ENCODE results near the gene SSH2. TPM values are rescaled to one million over a fixed set of nuclear protein-coding genes. Genes with fewer than 3 reads are reported as not detected.
A peak's percentile ranks its signal among the peaks of the same experiment; 100 is the strongest.

SSH2 gene
- total RNA-seq, 2 experiments from 2014 or later = 37.5 to 43.5 TPM

DNA sequence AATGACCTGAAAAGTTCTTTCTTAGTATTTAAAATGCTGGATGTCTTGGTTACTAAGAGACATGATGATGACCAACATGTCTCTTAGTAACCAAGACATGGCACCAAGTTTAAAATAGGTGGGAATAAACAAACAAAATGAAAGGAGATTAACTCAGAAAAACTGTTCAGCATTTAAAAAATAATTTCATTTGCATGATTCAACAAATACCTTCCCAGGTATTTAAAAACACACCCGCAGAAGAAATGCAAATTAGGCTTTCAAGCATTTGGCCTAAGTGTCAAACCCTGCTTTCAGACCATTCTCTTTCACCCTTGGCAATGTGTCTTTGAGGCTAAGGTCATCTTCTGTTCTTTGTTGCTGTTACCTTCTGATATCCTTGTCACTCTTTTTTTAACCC, 215.9 kb downstream of the SSH2 start:
- DNase-seq = no peak
- TF ChIP-seq, protein P1, sequence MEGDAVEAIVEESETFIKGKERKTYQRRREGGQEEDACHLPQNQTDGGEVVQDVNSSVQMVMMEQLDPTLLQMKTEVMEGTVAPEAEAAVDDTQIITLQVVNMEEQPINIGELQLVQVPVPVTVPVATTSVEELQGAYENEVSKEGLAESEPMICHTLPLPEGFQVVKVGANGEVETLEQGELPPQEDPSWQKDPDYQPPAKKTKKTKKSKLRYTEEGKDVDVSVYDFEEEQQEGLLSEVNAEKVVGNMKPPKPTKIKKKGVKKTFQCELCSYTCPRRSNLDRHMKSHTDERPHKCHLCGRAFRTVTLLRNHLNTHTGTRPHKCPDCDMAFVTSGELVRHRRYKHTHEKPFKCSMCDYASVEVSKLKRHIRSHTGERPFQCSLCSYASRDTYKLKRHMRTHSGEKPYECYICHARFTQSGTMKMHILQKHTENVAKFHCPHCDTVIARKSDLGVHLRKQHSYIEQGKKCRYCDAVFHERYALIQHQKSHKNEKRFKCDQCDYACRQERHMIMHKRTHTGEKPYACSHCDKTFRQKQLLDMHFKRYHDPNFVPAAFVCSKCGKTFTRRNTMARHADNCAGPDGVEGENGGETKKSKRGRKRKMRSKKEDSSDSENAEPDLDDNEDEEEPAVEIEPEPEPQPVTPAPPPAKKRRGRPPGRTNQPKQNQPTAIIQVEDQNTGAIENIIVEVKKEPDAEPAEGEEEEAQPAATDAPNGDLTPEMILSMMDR (IDR thresholded peaks at IDR 0.05) = no peak
- peaks cover 73% of the 10 kb centered on the region for H3K4me1 Mint-ChIP-seq (ENCODE audit: low read depth)
- no peak overlapping the region for H3K4me3 Mint-ChIP-seq
- peaks cover 38% of the 10 kb centered on the region for H3K36me3 Mint-ChIP-seq (ENCODE audit: low read depth)
- intact Hi-C loops (cut with micrococcal nuclease) = no loop called here
- no peak for ATAC-seq
- peak overlapping the region; percentile 12 for H3K27ac Mint-ChIP-seq
- H3K27me3 Mint-ChIP-seq = no peaks in the 10 kb centered on the region
- CTCF ChIA-PET = interaction anchor here (2.3 kb wide), 1 partner anchor 19 kb away, joined by 5 read pairs; no protein-coding TSS in a partner anchor
- H3K9me3 Mint-ChIP-seq = no peaks in the 10 kb centered on the region
- POLR2A ChIA-PET = no interaction called here

DNA sequence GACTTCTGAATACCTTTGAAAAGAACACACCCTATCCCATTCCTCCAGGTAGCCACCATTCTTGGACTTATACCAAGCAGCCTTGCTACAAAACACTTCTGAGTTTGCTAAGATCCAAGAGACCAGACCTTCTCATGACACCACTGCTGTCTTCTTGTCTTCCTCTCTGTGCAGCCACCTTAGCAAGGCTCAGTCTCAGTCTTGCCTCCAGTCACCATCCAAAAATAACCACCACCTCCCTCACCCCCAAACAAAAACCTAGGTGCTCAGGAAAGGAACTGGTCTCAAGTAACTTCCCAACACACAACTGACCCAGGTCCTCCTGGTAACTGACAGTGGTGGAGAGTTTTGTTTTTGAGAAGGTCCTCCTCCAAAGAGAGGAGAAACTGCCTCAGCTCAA, 216.4 kb downstream of the SSH2 start:
- no peak for ATAC-seq
- no peaks in the 10 kb centered on the region for H3K27me3 Mint-ChIP-seq
- ChIA-PET CTCF (interaction anchor here (1.4 to 2.3 kb wide), 3 partner anchors 8 to 74 kb away, joined by 3 to 5 read pairs (median 5); no protein-coding TSS in a partner anchor), POLR2A (interaction anchor here (4.7 kb wide), 1 partner anchor 10 kb away, joined by 20 read pairs; no protein-coding TSS in a partner anchor)
- H3K9me3 Mint-ChIP-seq = no peaks in the 10 kb centered on the region
- H3K4me3 Mint-ChIP-seq = no peak overlapping the region
- peaks cover 33% of the 10 kb centered on the region for H3K36me3 Mint-ChIP-seq (ENCODE audit: low read depth)
- peaks cover 71% of the 10 kb centered on the region for H3K4me1 Mint-ChIP-seq (ENCODE audit: low read depth)
- TF ChIP-seq, protein P1 (IDR thresholded peaks at IDR 0.05) = no peak
- DNase-seq = no peak
- intact Hi-C loops (cut with micrococcal nuclease) = no loop called here
- peak overlapping the region; percentile 10 for H3K27ac Mint-ChIP-seq

DNA sequence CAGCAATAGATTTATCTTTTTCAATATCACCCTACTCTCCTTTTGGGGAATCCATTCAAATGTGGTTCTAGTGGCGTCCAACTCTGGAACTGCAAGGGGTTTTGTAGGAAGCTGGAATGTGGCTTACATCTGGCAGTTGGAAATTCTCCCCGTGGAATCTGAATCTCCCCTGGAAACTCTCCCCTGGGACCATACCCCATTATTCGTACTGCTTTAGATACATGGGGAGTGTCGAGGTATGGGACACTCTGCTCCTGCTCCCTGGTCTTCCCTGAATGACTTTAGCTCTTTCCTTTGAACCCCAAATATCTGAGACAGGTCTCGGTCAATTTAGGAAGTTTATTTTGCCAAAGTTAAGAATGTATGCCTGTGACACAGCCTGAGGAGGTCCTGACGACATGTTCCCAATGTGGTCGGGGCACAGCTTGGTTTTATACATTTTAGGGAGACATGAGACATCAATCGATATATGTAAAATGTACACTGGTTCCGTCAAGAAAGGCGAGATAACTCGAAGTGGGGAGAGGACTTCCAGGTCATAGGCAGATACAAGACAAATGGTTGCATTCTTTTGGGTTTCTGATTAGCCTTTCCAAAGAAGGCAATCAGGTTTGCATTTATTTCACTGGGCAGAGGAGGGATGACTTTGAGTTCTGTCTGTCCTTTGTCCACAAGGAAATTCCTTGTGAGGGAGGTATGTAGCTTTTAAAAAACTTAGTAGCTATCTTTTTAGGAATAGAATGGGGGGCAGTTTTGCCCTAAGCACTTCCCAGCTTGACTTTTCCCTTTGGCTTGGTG, 218.2 kb downstream of the SSH2 start:
- POLR2A ChIA-PET = interaction anchor here (4.7 kb wide), 1 partner anchor 12 kb away, joined by 20 read pairs; no protein-coding TSS in a partner anchor
- Mint-ChIP-seq H3K27ac (peak overlapping the region; percentile 10), H3K4me1 (ENCODE audit: low read depth) (peaks cover 68% of the 10 kb centered on the region), H3K4me3 (no peak overlapping the region), H3K27me3 (no peaks in the 10 kb centered on the region), H3K36me3 (ENCODE audit: low read depth) (peaks cover 23% of the 10 kb centered on the region), H3K9me3 (no peaks in the 10 kb centered on the region)
- CTCF ChIA-PET = interaction anchor here (1.4 to 2.8 kb wide), 3 partner anchors 12 to 89 kb away, joined by 3 to 17 read pairs (median 5); partner anchors contain the start of gene CORO6
- TF ChIP-seq, protein P1 (IDR thresholded peaks at IDR 0.05) = no peak
- intact Hi-C loops (cut with micrococcal nuclease) = no loop called here
- ATAC-seq (no peak), DNase-seq (no peak)

DNA sequence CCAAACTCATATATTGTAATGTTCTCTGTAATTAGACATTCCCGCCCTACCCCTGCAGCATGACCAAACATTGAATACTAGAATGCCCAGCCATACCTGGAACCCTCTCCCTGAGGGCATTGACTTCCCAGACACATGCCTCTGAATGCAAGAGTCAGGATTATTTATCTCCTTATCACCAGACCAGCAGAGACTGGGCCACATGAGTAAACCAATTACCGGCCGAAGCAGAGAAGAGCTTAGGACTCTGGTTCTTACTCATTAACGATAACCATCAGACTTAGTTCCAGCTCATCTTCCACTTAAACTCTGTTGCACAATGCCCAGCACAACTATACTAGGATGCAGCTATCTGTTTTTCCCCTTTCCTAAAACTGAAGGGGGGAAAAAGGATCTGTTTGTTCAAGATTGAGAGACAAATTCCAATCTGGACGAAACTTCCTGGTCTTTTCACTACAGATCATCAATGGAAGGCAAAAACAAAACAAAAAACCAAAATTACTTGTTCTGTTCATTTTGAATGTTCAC, 219.1 kb downstream of the SSH2 start:
- no peak for DNase-seq
- CTCF ChIA-PET = interaction anchor here (1.4 to 2.8 kb wide), 2 partner anchors 13 to 88 kb away, joined by 3 to 17 read pairs; partner anchors contain the start of gene CORO6
- TF ChIP-seq, protein P1 (IDR thresholded peaks at IDR 0.05) = no peak
- Mint-ChIP-seq H3K27me3 (no peaks in the 10 kb centered on the region), H3K27ac (peak overlapping the region; percentile 10), H3K4me3 (no peak overlapping the region), H3K36me3 (ENCODE audit: low read depth) (peaks cover 23% of the 10 kb centered on the region), H3K4me1 (ENCODE audit: low read depth) (peaks cover 63% of the 10 kb centered on the region), H3K9me3 (no peaks in the 10 kb centered on the region)
- intact Hi-C loops (cut with micrococcal nuclease) = no loop called here
- POLR2A ChIA-PET = interaction anchor here (4.7 kb wide), 1 partner anchor 13 kb away, joined by 20 read pairs; no protein-coding TSS in a partner anchor
- ATAC-seq = no peak
